ENCODE measurements around the gene S100A7A. TPM values are rescaled to one million over a fixed set of nuclear protein-coding genes. Genes with fewer than 3 reads are reported as not detected.

Gene S100A7A
- total RNA-seq = not detected in 2 replicates

DNA sequence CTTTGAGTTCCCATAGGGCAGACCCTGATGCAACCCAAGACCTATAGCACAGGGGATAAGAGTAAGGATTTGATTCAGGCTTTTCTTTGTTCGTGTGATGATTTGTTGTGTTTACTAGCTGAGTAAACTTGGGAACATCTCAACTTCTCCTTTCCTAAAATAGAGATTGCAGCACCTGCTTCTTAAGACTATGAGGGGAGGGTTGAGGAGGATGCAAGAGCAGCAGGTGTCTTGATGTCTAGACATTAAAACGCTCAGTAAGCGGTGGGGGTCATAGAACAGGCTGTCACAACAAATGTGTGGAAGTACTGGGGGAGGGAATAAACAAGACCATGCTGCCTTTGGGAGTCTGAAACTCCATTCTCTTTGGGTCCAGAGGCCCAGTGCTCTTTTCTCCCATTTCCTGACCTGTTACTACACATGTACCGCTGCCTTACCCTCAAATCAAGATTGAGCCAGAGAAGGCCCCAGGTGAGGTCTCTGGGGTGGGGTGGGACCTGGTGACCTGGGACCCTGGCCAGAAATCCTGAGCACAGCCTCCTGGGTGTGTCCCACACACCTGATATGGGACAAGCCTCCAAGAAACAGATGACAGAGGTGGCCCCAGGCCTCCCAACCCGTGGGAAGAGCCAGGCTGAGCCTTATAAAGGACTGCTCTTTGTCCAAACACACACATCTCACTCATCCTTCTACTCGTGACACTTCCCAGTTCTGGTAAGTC lies at the start of gene S100A7A:
S100A7A (plus strand) TSS at position 671 of the 721 bp plus-strand sequence. CDS start 1,563 bp downstream, outside the sequence.
- no peak for DNase-seq (ENCODE audit: extremely low read depth, low read depth, low spot score)

DNA sequence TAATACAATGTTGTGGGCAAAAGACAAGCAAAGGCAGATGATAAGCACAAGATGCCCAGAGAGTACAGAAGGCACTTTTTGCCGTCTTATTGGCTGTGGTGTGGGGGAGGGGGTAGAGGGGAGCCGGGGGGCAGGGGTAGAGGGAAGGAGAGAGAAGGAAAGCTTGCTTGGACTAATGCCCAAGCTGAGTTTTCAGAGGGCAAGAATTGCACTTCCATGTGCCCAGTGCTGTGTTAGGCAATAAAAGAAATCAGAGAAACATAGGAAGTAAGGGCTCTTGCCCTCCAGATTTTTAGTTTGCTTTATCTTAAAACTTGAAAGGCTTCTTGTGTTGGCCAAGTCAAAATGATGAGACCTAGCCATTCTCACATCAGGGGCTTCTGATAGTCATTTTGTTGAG lies 49.2 kb upstream of the S100A7A start:
- no peak for DNase-seq (ENCODE audit: extremely low read depth, low read depth, low spot score)

DNA sequence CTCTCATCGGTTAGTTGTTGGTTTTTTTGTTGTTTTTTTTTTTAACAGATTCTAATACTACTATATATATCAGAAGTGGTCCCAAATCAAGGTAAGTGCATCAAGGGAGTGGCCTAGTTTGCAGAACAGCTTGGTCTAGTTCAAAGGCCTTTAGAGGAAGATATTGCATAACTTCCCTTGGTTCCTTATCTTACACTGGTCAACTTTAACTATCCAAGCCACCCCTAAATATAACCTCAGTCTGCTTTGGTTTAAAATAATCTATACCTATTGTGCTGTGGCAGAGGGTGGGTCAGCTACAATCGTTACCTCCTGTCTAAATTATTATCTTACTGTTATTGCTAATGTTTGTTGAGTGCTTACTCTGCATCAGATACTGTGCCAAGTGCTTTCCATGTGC lies 47.8 kb upstream of the S100A7A start:
- DNase-seq (ENCODE audit: extremely low read depth, low read depth, low spot score) = no peak

DNA sequence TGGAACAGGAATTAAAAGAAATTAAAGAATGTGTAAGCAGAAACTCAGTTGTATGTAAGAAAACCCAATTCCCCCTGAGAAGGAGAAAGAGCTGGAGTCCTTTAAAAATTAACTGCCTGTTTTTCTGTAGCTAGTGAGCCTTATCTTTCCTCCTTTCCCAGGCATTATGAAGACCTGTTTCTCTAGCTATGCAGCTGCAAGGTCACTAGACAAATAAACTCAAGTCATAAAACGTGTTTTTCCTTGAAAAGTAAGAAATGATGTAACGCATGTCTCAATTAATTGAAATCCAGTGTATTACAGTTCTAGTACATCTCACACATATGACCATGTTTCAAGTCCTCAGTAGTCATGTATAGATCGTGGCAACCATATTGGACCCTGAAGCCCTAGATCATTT lies 46.2 kb upstream of the S100A7A start:
- no peak for DNase-seq (ENCODE audit: extremely low read depth, low read depth, low spot score)

DNA sequence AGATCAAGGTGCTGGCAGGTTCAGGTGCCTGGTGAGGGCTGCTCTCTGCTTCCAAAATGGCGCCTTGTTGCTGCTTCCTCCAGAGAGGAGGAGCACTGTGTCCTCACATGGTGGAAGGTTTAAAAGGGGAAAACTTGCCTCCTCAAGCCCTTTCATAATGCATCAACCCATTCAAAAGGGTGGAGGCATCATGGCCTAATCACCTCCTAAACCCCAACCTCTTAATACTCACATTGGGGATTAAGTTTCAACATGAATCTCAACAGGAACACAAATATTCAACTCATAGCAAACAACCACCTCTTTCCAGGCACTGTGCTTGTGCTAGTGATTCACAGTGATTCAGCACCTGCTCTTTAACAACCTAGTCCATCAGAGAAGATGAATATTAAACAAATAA lies 45.1 kb upstream of the S100A7A start:
- DNase-seq (ENCODE audit: extremely low read depth, low read depth, low spot score) = no peak

DNA sequence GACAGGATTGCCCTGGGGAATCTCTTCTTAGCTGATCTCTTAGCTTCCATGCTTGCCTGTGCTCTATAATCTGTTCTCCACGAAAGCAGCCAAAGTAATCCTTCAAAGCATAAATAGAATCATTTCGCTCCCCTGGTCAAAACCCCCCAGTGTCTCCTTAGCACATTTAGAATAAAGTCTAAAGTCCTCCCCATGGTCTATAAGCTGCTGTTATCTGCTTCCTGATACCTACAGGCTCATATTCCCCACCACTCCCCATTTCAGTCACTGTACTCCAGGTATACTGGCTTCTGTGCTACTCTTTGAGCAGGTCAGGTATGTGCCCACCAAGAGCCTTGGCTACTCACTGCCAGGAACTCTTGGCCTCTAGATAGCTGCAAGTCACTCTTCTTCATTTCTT lies 43.7 kb upstream of the S100A7A start:
- no peak for DNase-seq (ENCODE audit: extremely low read depth, low read depth, low spot score)

DNA sequence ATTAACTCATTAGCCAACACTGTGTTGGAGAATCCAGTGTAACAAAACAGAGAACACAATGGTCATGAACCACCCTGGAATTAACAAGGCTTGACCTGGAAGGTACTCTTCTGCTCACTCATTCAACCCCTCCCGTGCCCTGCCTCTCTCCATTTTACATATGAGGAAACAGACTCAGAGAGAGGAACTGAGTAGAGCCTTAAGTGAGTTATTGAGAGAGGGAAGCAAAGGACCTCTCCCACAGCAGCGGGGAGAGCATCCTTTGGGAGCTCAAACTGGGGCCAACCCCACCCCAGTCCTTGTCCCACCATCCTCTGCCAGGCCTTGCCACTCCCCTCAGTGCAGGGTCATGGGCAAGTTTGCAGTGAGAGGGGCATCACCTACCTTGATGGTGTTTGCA lies 42.2 kb upstream of the S100A7A start:
- no peak for DNase-seq (ENCODE audit: extremely low read depth, low read depth, low spot score)

DNA sequence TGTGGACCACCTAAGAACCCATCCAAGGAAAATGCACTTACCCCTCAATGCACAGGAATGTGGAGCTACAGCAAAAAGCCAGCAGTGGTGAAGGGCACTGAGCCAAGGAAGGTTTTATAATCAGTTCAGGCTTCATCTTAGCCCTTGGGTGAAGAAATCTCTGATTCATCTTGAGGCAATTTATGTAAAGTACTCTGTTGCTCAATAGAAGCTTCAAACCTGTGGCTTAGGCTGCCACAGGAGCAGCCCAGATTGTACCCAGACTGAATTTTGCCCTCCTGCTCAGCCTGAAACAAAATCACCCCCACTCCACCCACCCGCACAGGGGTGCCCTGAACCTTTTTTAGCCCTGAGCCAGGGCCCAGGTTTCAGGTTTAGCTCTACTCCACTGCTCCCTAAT lies 40.8 kb upstream of the S100A7A start, which contains the start of gene S100A12:
S100A12 (minus strand) TSS at position 111 of the 400 bp plus-strand sequence. CDS start 1,029 bp downstream, outside the sequence.
- no peak for DNase-seq (ENCODE audit: extremely low read depth, low read depth, low spot score)

DNA sequence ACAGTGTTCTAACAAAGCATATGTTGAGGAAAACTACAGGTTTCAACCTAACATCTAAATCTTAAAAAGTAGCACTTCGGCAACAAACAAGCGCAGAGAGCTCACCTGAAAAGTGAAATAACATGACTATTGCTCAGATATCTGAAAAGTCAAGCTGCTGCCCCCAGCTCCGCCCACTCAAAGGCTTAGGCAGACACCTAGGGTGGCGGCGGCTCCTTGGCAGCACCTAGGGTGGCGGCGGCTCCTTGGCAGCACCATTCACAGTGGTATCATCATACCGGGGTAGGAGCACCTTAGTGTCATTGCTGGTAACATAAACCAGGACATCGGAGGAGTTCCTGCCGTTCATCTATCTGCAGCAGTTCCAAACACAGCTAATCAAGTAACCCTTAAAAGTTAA lies 36.7 kb upstream of the S100A7A start:
- DNase-seq (ENCODE audit: extremely low read depth, low read depth, low spot score) = no peak

DNA sequence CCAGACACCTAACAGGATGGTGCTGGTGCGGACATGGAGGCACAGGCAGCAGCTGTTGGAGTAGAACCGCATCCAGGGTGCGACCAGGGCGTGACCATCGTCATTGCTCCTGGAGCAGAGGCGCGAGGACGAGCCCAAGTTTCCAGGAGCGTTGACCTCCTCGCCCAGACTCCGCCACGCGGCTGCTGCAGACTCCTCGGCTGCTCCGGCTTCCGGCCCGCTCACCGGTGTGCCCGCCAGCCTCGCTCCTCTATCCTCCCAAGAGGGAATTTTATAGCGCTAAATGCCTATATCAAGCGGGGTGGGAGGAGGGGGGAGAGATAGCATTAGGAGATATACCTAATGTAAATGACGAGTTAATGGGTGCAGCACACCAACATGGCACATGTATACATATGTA lies 35.6 kb upstream of the S100A7A start:
- DNase-seq (ENCODE audit: extremely low read depth, low read depth, low spot score) = no peak

DNA sequence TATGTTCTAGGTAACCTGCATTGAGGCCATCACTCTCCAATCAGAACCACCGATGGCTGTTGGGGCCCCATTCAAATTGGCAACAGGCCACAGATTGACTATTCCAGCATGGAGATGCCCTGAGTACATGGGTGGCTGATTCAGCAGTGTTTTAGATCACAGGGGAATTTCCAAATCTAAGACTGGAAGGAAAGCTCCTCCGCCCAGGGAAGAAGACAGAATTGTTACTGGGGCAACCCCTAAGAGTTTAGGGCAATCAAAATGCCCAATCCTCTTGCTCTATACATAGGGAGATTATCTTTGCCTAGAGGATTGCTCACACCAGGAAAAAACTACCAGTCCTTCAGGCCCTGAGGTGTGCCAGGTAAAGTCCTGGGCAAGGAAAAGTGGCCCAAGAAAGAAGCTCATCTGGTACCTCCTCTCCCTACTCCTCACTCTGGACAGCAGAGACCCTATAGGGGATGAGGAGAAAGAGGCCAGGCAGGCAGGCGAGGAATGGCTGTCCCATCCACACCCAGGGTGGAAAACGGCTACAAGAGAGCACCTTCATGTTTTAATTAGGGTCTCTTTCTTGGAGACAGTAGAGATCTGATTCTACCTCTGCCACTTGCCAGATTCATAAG lies 31.3 kb upstream of the S100A7A start:
- DNase-seq (ENCODE audit: extremely low read depth, low read depth, low spot score) = no peak

DNA sequence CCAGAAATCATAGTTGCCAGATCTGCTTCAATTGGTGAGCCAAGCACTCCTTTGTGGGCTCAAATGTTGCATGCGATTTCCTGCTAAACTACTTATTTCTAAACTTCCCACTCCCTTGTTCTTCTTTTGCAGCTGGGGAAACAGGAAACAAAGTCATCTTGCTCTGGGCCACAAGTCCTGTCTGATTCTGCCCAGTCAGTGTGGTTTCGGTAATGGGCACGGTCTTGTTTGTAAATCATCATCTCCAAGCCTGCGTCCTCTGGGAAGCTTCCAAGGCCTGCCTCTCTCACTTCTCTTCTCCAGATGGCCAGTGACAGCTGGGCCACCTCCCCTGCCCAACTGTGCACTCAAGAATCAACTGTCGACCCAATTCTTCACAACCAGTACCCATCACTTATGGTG lies 29.8 kb upstream of the S100A7A start:
- no peak for DNase-seq (ENCODE audit: extremely low read depth, low read depth, low spot score)

DNA sequence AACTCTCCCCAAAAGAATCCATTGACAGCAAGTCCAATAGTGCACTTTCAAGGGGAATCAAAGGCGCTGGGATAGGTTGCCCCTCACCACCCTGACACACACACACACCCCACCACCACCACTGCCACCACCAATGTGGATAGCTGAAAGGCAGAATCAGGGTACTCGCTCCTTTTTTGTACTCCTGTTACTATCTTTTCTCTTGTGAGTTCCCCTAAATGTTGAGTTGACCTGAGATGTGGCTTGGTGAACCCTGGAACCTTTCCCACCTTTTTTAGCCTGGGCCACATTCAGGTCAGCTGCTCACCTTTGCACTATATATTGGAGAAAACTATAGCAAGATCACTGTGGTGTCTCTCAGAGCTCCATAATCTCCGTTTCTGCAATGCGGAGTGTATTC lies 29.3 kb upstream of the S100A7A start:
- no peak for DNase-seq (ENCODE audit: extremely low read depth, low read depth, low spot score)

DNA sequence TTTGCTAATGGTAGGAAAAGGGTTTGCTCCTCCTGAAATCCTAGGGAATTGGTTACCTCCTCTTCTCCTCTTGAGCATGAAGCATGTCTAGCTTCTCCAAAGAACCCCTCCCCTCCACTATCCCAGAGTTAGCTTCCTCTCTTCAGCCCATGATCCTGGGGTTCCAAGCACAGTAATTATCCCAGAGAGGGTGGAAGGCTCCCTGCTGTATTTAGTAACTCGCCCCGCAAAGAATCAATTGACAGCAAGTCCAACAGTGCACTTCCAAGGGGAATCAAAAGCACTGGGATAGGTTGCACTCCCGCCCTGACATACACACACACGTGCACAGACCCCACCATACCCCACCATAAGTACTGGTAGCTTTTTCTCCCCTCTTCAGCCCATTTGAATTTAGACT lies 28.5 kb upstream of the S100A7A start:
- no peak for DNase-seq (ENCODE audit: extremely low read depth, low read depth, low spot score)

DNA sequence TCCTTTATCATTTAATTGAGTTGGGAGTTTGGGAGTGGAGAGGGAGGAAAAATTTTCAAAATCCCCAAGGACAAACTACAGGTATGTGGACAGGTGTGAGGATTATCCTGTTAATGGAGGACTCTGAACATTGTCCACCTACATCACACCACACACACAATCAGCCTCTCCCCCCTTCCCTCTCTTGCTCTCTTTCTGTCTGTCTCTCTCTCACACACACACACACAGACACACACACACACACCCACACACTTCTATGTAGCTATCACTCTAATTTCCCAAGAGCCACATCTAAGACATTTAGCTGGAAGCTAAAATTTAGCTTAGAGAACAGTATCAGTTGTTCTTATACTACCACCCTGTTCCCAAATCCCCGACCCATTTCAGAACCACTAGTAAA lies 26.9 kb upstream of the S100A7A start:
- no peak for DNase-seq (ENCODE audit: extremely low read depth, low read depth, low spot score)

DNA sequence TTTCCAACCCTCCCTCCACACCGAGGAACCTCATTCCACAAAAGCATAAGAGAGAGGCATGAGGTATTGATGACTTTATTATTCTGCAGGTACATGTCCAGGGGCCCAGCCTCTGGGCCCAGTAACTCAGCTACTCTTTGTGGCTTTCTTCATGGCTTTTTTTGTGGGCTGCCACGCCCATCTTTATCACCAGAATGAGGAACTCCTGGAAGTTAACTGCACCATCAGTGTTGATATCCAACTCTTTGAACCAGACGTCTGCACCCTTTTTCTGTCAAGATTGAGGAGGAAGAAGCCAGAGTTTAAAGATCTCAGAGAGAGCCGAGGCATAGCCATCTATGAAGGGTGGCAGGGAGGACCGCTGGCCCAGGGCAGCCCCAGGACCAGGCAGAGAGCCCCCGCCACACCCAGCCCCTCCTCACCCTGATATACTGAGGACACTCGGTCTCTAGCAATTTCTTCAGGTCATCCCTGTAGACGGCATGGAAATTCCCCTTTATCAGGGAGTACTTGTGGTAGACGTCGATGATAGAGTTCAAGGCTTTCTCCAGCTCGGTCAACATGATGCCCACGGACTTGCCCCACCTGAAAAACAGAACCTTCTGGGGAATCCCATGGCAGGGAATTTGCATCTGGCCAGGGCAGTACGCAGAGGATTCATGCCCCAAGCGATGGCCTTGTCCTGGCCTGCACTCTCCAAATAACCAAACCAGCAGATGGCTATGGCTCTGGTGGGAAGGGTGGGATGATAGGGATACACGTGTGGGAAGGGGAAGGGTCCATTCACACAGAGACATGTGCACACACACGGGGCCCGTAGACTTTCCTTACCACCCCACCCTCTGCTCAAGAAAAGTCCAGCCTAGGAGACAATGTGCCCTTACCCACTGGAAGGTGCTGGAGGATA lies 26.1 kb upstream of the S100A7A start:
- DNase-seq (ENCODE audit: extremely low read depth, low read depth, low spot score) = no peak

DNA sequence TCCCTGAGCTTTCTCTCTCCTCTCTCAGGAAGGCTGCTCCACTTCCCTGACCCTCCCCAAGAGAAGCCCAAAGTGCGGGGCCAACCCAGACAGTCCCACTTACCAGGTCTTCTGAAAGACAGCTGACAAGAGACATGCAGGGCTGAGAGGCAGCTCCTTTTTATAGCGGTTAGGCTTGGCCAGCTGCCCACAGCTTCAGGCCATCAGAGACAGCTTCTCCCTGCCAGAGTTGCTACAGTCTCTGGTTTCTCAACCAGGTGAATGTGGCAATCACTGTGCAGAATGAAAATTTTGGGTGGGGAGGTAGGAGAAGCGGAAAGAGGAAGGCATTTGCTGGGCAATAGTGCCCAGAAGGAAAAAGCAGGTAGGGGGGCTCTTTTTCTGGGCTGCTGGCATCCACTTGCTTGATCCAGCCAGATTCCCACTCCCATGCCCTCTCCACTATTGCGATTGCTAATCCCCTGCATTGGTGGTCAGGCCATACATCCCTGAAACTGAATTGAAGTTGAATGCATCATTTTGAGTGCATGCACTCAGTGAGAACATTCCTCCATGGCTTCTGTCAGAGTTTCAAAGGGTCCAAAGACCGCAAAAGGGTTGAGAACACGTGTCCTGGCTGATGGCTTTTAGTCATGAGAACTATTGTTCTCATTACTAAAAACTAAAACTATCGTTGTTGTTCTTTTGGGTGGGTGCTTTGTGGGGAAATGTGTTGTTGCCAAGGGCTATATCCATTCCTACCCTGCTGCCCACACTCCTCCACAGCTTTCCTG lies 25.2 kb upstream of the S100A7A start, which contains the start of gene S100A8:
S100A8 (minus strand) TSS at position 136 of the 773 bp plus-strand sequence. CDS start 538 bp downstream, outside the sequence.
- no peak for DNase-seq (ENCODE audit: extremely low read depth, low read depth, low spot score)

DNA sequence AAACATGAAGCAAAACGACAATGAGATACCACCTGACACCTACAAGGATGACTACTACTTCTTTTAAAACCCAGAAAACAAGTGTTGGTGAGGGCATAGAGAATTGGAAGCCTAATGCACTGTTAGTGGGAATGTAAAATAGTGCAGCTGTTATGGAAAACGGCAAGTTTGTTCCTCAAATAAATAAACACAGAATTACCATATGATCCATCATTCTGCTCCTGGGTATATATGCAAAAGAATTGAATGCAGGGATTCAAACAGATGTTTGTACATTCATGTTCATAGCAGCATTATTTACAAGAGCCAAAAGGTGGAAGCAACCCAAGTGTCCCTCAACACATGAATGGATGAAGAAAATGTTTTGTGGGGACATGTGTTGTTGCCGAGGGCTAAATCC lies 24.1 kb upstream of the S100A7A start:
- no peak for DNase-seq (ENCODE audit: extremely low read depth, low read depth, low spot score)

DNA sequence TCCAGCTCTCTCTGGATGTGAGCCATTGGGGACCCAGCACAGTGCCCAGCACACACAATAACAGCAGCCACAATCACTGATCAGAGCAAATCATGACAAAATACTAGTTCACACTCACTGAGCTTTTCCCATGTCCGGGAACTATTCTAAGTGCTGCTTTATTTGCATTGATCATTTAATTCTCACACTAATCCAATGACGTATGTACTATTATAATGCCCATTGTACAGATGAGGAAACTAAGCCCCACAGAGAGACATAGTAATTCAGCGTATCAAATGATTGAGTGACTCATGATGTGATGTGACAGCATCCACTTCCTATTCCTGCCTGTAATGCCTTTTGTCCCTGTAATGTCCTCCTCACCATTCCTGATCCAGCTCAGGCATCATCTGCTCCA lies 23.5 kb upstream of the S100A7A start:
- DNase-seq (ENCODE audit: extremely low read depth, low read depth, low spot score) = no peak

DNA sequence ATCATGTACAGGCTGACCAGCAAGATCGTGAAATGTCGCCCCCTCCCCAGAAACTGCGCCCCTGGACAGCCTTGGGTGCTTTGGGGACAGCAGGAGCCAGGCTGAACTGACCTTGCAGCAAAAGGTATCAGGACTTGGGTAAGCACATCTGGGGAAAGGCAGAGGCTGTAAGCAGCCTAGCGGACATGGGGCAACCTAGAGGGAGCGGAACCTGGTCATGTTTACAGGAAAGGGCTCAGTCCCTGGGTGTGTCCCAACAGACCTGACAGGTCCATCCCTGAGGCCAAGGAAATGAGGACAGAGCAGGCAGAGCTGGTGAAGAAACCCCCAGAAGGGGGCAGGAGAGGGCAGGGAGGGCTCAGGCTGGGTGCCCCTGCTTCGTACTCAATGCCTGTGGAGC lies 22.4 kb upstream of the S100A7A start:
- DNase-seq (ENCODE audit: extremely low read depth, low read depth, low spot score) = no peak

DNA sequence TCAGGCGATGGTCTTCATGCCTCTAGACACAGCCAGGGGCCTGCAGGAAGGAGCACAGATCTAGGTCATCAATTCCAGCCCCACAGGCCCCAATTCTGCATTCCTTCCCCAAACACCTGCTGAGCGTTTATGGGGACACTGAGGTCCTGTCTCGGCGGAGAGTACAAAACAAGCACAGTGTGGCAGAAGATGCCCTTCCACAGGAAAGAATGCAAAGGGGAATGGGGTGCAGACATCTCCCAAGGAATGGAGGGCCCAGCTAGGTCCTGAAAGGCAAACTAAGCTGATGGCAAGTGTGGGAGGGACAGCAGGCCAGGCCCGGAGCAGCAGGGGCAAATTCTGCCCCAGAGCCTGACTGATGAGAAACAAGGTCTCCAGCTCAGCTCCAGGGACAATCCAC lies 21.9 kb upstream of the S100A7A start:
- no peak for DNase-seq (ENCODE audit: extremely low read depth, low read depth, low spot score)
